WTC11 (cell line): ENCODE measurements around the gene EMC6. TPM values are rescaled to one million over a fixed set of nuclear protein-coding genes. Genes with fewer than 3 reads are reported as not detected.
A peak's percentile ranks its signal among the peaks of the same experiment; 100 is the strongest.

ENCODE experiments used
- ATAC-seq: fragments of 200-7000 bp; cut with Tn5 transposase; 2 replicates; pipeline ENCODE4 v1.10.0; 2021; ENCODE audit warnings: mild to moderate bottlenecking, moderate library complexity
- CTCF ChIA-PET: fragments of 300-600 bp; sonication (Branson Sonifier 250); formaldehyde crosslinking; loops from one replicate; lab custom pipeline; 2021; ENCODE audit warnings: antibody characterized with exemption; lab: Charles Lee
- POLR2A ChIA-PET: fragments of 350-600 bp; sonication (Branson Sonifier 250); formaldehyde crosslinking; loops from one replicate; lab custom pipeline; 2021; ENCODE audit warnings: antibody characterized with exemption; lab: Charles Lee
- DNase-seq: peaks from one replicate; pipeline ENCODE4 v3.0.0; 2021; ENCODE audit warnings: low spot score
- H3K27ac Mint-ChIP-seq: 2 replicates; pipeline ENCODE4 v1.8.0; 2021; ENCODE audit warnings: mixed read lengths
- H3K27me3 Mint-ChIP-seq: 2 replicates; pipeline ENCODE4 v1.8.0; 2021; ENCODE audit warnings: low read depth, mild to moderate bottlenecking, moderate library complexity, mixed read lengths
- H3K36me3 Mint-ChIP-seq: 2 replicates; pipeline ENCODE4 v1.8.0; 2021; ENCODE audit warnings: mixed read lengths
- H3K4me1 Mint-ChIP-seq: 2 replicates; pipeline ENCODE4 v1.8.0; 2022; ENCODE audit warnings: mixed read lengths
- H3K4me3 Mint-ChIP-seq: 2 replicates; pipeline ENCODE4 v1.8.0; 2021; ENCODE audit warnings: mild to moderate bottlenecking, moderate library complexity, mixed read lengths
- H3K9me3 Mint-ChIP-seq: 2 replicates; pipeline ENCODE4 v1.8.0; 2021; ENCODE audit warnings: mixed read lengths
- CREM ChIP-seq: sonication (generic); formaldehyde crosslinking; IDR thresholded peaks from 2 replicates; pipeline ENCODE4 v1.8.1; 2022; ENCODE audit warnings: mild to moderate bottlenecking, missing genetic modification reagents, moderate library complexity
- HMGXB4 ChIP-seq: sonication (generic); formaldehyde crosslinking; IDR thresholded peaks from 2 replicates; pipeline ENCODE4 v1.8.1; 2023; ENCODE audit warnings: mild to moderate bottlenecking, moderate library complexity, missing genetic modification reagents
- MAX ChIP-seq: sonication (generic); formaldehyde crosslinking; IDR thresholded peaks from 2 replicates; pipeline ENCODE4 v1.8.0; 2022; ENCODE audit warnings: mild to moderate bottlenecking, missing genetic modification reagents
- MYBL2 ChIP-seq: sonication (generic); formaldehyde crosslinking; IDR thresholded peaks from 2 replicates; pipeline ENCODE4 v1.8.1; 2023; ENCODE audit warnings: mild to moderate bottlenecking, moderate library complexity, missing genetic modification reagents
- RELA ChIP-seq: sonication (generic); formaldehyde crosslinking; IDR thresholded peaks from 2 replicates; pipeline ENCODE4 v1.8.1; 2022; ENCODE audit warnings: missing genetic modification reagents, mild to moderate bottlenecking, borderline replicate concordance
- ZBTB21 ChIP-seq: sonication (generic); formaldehyde crosslinking; IDR thresholded peaks from 2 replicates; pipeline ENCODE4 v1.8.1; 2023; ENCODE audit warnings: mild to moderate bottlenecking, missing genetic modification reagents, borderline replicate concordance
- ZNF219 ChIP-seq: sonication (generic); formaldehyde crosslinking; IDR thresholded peaks from 2 replicates; pipeline ENCODE4 v1.8.0; 2023; ENCODE audit warnings: missing genetic modification reagents, mild to moderate bottlenecking, borderline replicate concordance
- ZNF263 ChIP-seq: sonication (generic); formaldehyde crosslinking; IDR thresholded peaks from 2 replicates; pipeline ENCODE4 v1.8.1; 2022; ENCODE audit warnings: low read depth, mild to moderate bottlenecking, moderate library complexity, missing genetic modification reagents
- ZNF425 ChIP-seq: fragments of 250-450 bp; sonication (Bioruptor Pico); conservative IDR thresholded peaks from 2 replicates; pipeline ENCODE4 v1.9.0; 2021; ENCODE audit warnings: mild to moderate bottlenecking
- total RNA-seq: library from RNA; stranded (reverse); gene quantifications from 3 replicates; pipeline ENCODE4 v1.2.3, GENCODE V29; 2021
- TF ChIP-seq, protein P1 (sequence below): sonication (generic); formaldehyde crosslinking; IDR thresholded peaks from 2 replicates; pipeline ENCODE4 v1.8.1; 2022; ENCODE audit warnings: mild to moderate bottlenecking, moderate library complexity, missing genetic modification reagents
- TF ChIP-seq, protein P2 (sequence below): sonication (generic); formaldehyde crosslinking; IDR thresholded peaks from 2 replicates; pipeline ENCODE4 v1.8.1; 2023; ENCODE audit warnings: mild to moderate bottlenecking, missing genetic modification reagents
- TF ChIP-seq, protein P3 (sequence below): sonication (generic); formaldehyde crosslinking; IDR thresholded peaks from 2 replicates; pipeline ENCODE4 v1.8.1; 2022; ENCODE audit warnings: missing genetic modification reagents, borderline replicate concordance

EMC6 gene
- total RNA-seq, 1 experiment from 2014 or later = 86.0 TPM

GRCh38 chr17:3668279-3669084 is at the start of gene EMC6, which contains the start of gene TAX1BP3 (continued):
- TF ChIP-seq HMGXB4 (CRISPR knock-in tag) (peak; percentile 50; the same call in 1 of the 2 replicates), CREM (CRISPR knock-in tag) (peak; percentile 64; the same call in 1 of the 2 replicates), RELA (CRISPR knock-in tag) (0 out of 2 replicates have a peak, but pooled peaks have one; percentile 56), ZNF425 (CRISPR knock-in tag) (no peak)
- TF ChIP-seq, protein P1, sequence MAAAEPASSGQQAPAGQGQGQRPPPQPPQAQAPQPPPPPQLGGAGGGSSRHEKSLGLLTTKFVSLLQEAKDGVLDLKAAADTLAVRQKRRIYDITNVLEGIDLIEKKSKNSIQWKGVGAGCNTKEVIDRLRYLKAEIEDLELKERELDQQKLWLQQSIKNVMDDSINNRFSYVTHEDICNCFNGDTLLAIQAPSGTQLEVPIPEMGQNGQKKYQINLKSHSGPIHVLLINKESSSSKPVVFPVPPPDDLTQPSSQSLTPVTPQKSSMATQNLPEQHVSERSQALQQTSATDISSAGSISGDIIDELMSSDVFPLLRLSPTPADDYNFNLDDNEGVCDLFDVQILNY (CRISPR knock-in tag) = peak; percentile 82
- TF ChIP-seq, all 79 proteins: peak for 19

GRCh38 chr17:3621146-3621720 is 47.4 kb upstream of the EMC6 start:
- POLR2A ChIA-PET = no interaction called here
- ATAC-seq (no peak), DNase-seq (no peak)
- Mint-ChIP-seq H3K4me3 (no peak overlapping the region), H3K36me3 (peaks cover 68% of the 10 kb centered on the region), H3K27me3 (no peaks in the 10 kb centered on the region), H3K9me3 (no peaks in the 10 kb centered on the region), H3K4me1 (no peaks in the 10 kb centered on the region), H3K27ac (no peak overlapping the region)
- CTCF ChIA-PET = interaction anchor here (1.4 kb wide), 1 partner anchor 61 kb away, joined by 3 read pairs; no protein-coding TSS in a partner anchor
- no peak for TF ChIP-seq ZBTB21 (CRISPR knock-in tag)
- no peak for TF ChIP-seq ZNF263 (CRISPR knock-in tag)
- TF ChIP-seq, protein P2, sequence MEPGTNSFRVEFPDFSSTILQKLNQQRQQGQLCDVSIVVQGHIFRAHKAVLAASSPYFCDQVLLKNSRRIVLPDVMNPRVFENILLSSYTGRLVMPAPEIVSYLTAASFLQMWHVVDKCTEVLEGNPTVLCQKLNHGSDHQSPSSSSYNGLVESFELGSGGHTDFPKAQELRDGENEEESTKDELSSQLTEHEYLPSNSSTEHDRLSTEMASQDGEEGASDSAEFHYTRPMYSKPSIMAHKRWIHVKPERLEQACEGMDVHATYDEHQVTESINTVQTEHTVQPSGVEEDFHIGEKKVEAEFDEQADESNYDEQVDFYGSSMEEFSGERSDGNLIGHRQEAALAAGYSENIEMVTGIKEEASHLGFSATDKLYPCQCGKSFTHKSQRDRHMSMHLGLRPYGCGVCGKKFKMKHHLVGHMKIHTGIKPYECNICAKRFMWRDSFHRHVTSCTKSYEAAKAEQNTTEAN (CRISPR knock-in tag) = no peak
- no peak for TF ChIP-seq MYBL2 (CRISPR knock-in tag)
- TF ChIP-seq MAX (CRISPR knock-in tag) = no peak
- TF ChIP-seq, protein P3, sequence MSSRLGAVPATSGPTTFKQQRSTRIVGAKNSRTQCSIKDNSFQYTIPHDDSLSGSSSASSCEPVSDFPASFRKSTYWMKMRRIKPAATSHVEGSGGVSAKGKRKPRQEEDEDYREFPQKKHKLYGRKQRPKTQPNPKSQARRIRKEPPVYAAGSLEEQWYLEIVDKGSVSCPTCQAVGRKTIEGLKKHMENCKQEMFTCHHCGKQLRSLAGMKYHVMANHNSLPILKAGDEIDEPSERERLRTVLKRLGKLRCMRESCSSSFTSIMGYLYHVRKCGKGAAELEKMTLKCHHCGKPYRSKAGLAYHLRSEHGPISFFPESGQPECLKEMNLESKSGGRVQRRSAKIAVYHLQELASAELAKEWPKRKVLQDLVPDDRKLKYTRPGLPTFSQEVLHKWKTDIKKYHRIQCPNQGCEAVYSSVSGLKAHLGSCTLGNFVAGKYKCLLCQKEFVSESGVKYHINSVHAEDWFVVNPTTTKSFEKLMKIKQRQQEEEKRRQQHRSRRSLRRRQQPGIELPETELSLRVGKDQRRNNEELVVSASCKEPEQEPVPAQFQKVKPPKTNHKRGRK (CRISPR knock-in tag) = no peak
- TF ChIP-seq ZNF219 (CRISPR knock-in tag) = no peak
